OCI-LY3 (cell line): ENCODE results near the gene TRABD2B.

Source experiments
- EZH2phosphoT487 ChIP-seq: fragments of 200-600 bp; shearing (Covaris generic); IDR thresholded peaks from 2 replicates; pipeline ENCODE4 v1.6.1; 2018; ENCODE audit warnings: antibody characterized with exemption, mixed run types, low read depth
- TF ChIP-seq, protein P1 (sequence below): fragments of 200-600, 300-600 bp; sonication (generic); IDR thresholded peaks from 2 replicates; pipeline ENCODE4 v1.5.1; 2014; ENCODE audit warnings: antibody characterized with exemption, low read length, low read depth

DNA sequence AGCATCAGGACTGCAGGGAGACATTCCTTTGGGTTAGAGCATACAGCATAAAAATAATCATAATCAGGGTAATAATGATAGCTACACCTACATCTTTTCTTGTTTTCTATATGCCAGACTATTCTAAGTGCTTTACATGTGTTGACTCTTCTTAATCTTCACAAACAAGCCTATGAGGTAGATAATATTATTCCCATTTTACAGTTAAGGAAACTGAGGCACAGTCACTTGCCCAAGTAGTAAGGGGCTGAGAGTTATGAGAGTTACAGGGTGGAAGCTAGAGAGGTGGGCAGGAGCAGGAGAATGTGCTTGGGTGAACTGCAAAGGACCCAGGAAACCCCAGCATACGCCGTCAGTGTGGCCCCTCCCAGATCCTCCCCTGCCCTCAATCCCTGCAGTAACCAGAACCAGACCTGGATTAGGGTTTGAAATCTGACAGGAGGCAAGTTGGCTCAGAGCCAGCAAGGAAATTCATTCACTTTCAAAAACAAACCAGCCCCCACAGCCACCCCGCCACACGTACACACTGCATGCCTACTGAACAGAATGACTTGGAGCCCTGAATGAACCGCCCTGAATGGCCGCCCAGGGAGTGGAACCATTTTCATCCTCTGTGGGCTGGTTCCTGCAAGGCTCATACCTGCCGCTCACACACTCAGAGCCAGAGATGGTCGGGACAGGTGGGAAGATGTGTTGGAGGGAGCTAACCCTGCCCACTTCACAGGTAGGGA lies 126.1 kb downstream of the TRABD2B start:
- TF ChIP-seq, protein P1, sequence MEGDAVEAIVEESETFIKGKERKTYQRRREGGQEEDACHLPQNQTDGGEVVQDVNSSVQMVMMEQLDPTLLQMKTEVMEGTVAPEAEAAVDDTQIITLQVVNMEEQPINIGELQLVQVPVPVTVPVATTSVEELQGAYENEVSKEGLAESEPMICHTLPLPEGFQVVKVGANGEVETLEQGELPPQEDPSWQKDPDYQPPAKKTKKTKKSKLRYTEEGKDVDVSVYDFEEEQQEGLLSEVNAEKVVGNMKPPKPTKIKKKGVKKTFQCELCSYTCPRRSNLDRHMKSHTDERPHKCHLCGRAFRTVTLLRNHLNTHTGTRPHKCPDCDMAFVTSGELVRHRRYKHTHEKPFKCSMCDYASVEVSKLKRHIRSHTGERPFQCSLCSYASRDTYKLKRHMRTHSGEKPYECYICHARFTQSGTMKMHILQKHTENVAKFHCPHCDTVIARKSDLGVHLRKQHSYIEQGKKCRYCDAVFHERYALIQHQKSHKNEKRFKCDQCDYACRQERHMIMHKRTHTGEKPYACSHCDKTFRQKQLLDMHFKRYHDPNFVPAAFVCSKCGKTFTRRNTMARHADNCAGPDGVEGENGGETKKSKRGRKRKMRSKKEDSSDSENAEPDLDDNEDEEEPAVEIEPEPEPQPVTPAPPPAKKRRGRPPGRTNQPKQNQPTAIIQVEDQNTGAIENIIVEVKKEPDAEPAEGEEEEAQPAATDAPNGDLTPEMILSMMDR = no peak
- no peak for TF ChIP-seq EZH2phosphoT487
